ENCODE data around the gene METAP2. TPM values are rescaled to one million over a fixed set of nuclear protein-coding genes. Genes with fewer than 3 reads are reported as not detected.
"Not testable (repeated sequence)": the region's sequence is repeated elsewhere in the genome, so short reads cannot be mapped to it uniquely, and the experiment has no call there.

Gene METAP2
- total RNA-seq, 1 donor from 2014 or later = 44.8 TPM

- no peak for TF ChIP-seq CTCF (IDR thresholded peaks at IDR 0.05; ENCODE audit: insufficient read depth, low read length, severe bottlenecking)
- FAIRE-seq (no peak), DNase-seq (ENCODE audit: low read depth) (no peak)
- peaks cover 1% of the 10 kb centered on the region for H3K27me3 ChIP-seq (ENCODE audit: control insufficient read depth, insufficient read depth, low read length)
- no peaks in the 10 kb centered on the region for H3K36me3 ChIP-seq (ENCODE audit: control insufficient read depth, insufficient read depth, low read length)
- H3K4me3 ChIP-seq (ENCODE audit: low read depth, low read length) = no peak overlapping the region
Observed at GRCh38 chr12:95437565-95437964, 36.4 kb upstream of the METAP2 start.

- TF ChIP-seq CTCF (IDR thresholded peaks at IDR 0.05; ENCODE audit: insufficient read depth, low read length, severe bottlenecking) = no peak
- Histone ChIP-seq H3K36me3 (ENCODE audit: control insufficient read depth, insufficient read depth, low read length) (no peaks in the 10 kb centered on the region), H3K4me3 (ENCODE audit: low read depth, low read length) (no peak overlapping the region), H3K27me3 (ENCODE audit: control insufficient read depth, insufficient read depth, low read length) (peaks cover 1% of the 10 kb centered on the region)
- FAIRE-seq (no peak), DNase-seq (ENCODE audit: low read depth) (no peak)
Observed at GRCh38 chr12:95439461-95440230, 34.3 kb upstream of the METAP2 start.

GRCh38 chr12:95440401-95440800 lies 33.6 kb upstream of the METAP2 start:
- Histone ChIP-seq H3K36me3 (ENCODE audit: control insufficient read depth, insufficient read depth, low read length) (no peaks in the 10 kb centered on the region), H3K4me3 (ENCODE audit: low read depth, low read length) (no peak overlapping the region), H3K27me3 (ENCODE audit: control insufficient read depth, insufficient read depth, low read length) (peaks cover 1% of the 10 kb centered on the region)
- DNase-seq (ENCODE audit: low read depth) (peak; percentile 7), FAIRE-seq (no peak)
- TF ChIP-seq CTCF (IDR thresholded peaks at IDR 0.05; ENCODE audit: insufficient read depth, low read length, severe bottlenecking) = no peak

- peaks cover 1% of the 10 kb centered on the region for H3K27me3 ChIP-seq (ENCODE audit: control insufficient read depth, insufficient read depth, low read length)
- DNase-seq (ENCODE audit: low read depth) (no peak), FAIRE-seq (no peak)
- H3K4me3 ChIP-seq (ENCODE audit: low read depth, low read length) = no peak overlapping the region
- no peak for TF ChIP-seq CTCF (IDR thresholded peaks at IDR 0.05; ENCODE audit: insufficient read depth, low read length, severe bottlenecking)
- no peaks in the 10 kb centered on the region for H3K36me3 ChIP-seq (ENCODE audit: control insufficient read depth, insufficient read depth, low read length)
Observed at GRCh38 chr12:95443459-95443858, 30.5 kb upstream of the METAP2 start.

- not testable (repeated sequence) for FAIRE-seq; H3K27me3 ChIP-seq (ENCODE audit: control insufficient read depth, insufficient read depth, low read length); H3K36me3 ChIP-seq (ENCODE audit: control insufficient read depth, insufficient read depth, low read length); DNase-seq (ENCODE audit: low read depth); H3K4me3 ChIP-seq (ENCODE audit: low read depth, low read length)
Observed at GRCh38 chr12:95445099-95445498, 28.9 kb upstream of the METAP2 start.

- Histone ChIP-seq H3K4me3 (ENCODE audit: low read depth, low read length) (no peak overlapping the region), H3K27me3 (ENCODE audit: control insufficient read depth, insufficient read depth, low read length) (no peaks in the 10 kb centered on the region), H3K36me3 (ENCODE audit: control insufficient read depth, insufficient read depth, low read length) (no peaks in the 10 kb centered on the region)
- FAIRE-seq (no peak), DNase-seq (ENCODE audit: low read depth) (no peak)
- TF ChIP-seq CTCF (IDR thresholded peaks at IDR 0.05; ENCODE audit: insufficient read depth, low read length, severe bottlenecking) = no peak
Observed at GRCh38 chr12:95445884-95446505, 28.0 kb upstream of the METAP2 start.

All from bronchial epithelial cell (primary cell).